Suprapubic skin (tissue), 4 donors: Measurements from ENCODE around the gene HCFC1R1.

Experiments used
- CTCF ChIP-seq, 2 donors: fragments of 200-600 bp in 1 of 2; fragments of 450-650 bp in 1 of 2; sonication (generic) in 1 of 2; IDR thresholded peaks; one replicate each; pipeline ENCODE4 v1.5.1; 2016 to 2019; ENCODE audit warnings: antibody characterized with exemption in 2 of 2, mild to moderate bottlenecking in 1 of 2, moderate library complexity in 1 of 2
- EP300 ChIP-seq: sonication (generic); formaldehyde crosslinking; IDR thresholded peaks from one replicate; pipeline ENCODE4 v1.6.1; 2017; ENCODE audit warnings: antibody characterized with exemption
- POLR2AphosphoS5 ChIP-seq, 3 donors: sonication (generic); formaldehyde crosslinking; IDR thresholded peaks; one replicate each; pipeline ENCODE4 v1.6.1; 2017; ENCODE audit warnings: antibody characterized with exemption in 3 of 3

- no peak for TF ChIP-seq CTCF (IDR thresholded peaks at IDR 0.05)
- TF ChIP-seq EP300 = no peak
- TF ChIP-seq POLR2AphosphoS5 (IDR thresholded peaks at IDR 0.05) = no peak
These were observed 32.9 kb downstream of the HCFC1R1 start for GRCh38 chr16:2990891-2991290.
